MCF 10A (cell line): ENCODE data around the gene PSTPIP2. TPM values are rescaled to one million over a fixed set of nuclear protein-coding genes. Genes with fewer than 3 reads are reported as not detected.
"Not testable (repeated sequence)": the region's sequence is repeated elsewhere in the genome, so short reads cannot be mapped to it uniquely, and the experiment has no call there.

Experiments
- BruUV-seq: library from RNA; stranded (reverse); fragments of 400-500 nt; replicated peaks from 2 replicates; lab custom pipeline; 2021; lab: Mats Ljungman, UMichigan
- CTCF ChIA-PET: fragments of 300-600 bp; sonication (Branson Sonifier 250); formaldehyde crosslinking; extraction: SDS; loops from one replicate; lab custom pipeline; 2021; ENCODE audit warnings: antibody characterized with exemption, inconsistent platforms; lab: Yijun Ruan, JAX
- POLR2A ChIA-PET: fragments of 300-600, 350-650 bp; sonication (Branson Sonifier 250); formaldehyde crosslinking; extraction: SDS; loops from one replicate; lab custom pipeline; 2020; ENCODE audit warnings: antibody characterized with exemption, inconsistent platforms; lab: Yijun Ruan, JAX
- DNase-seq: peaks from one replicate; pipeline ENCODE4 v3.0.0-alpha.2; 2018; ENCODE audit not compliant: unreplicated experiment
- H3K27ac Mint-ChIP-seq: one replicate; pipeline ENCODE4 v1.8.0; 2022; ENCODE audit warnings: mild to moderate bottlenecking, low read depth, mixed read lengths; ENCODE audit not compliant: unreplicated experiment
- H3K27me3 Mint-ChIP-seq: one replicate; pipeline ENCODE4 v1.8.0; 2022; ENCODE audit warnings: mixed read lengths; ENCODE audit not compliant: insufficient read depth, unreplicated experiment
- H3K36me3 Mint-ChIP-seq: one replicate; pipeline ENCODE4 v1.8.0; 2022; ENCODE audit warnings: mild to moderate bottlenecking, moderate library complexity, mixed read lengths; ENCODE audit not compliant: insufficient read depth, unreplicated experiment
- H3K4me1 Mint-ChIP-seq: one replicate; pipeline ENCODE4 v1.8.0; 2022; ENCODE audit warnings: mixed read lengths; ENCODE audit not compliant: insufficient read depth, unreplicated experiment
- H3K4me3 Mint-ChIP-seq: one replicate; pipeline ENCODE4 v1.8.0; 2022; ENCODE audit warnings: mild to moderate bottlenecking, moderate library complexity, mixed read lengths; ENCODE audit not compliant: unreplicated experiment
- H3K9me3 Mint-ChIP-seq: one replicate; pipeline ENCODE4 v1.8.0; 2022; ENCODE audit warnings: mixed read lengths; ENCODE audit not compliant: unreplicated experiment
- intact Hi-C: fragments of 100-400 bp; cut with micrococcal nuclease; formaldehyde crosslinking; loops from 2 replicates; pipeline ENCODE4 v1.14.1; 2022
- total RNA-seq: library from RNA; stranded (reverse); gene quantifications from 2 replicates; pipeline ENCODE4 v1.2.3, GENCODE V29; 2022
- TF ChIP-seq, protein P1 (sequence below): fragments of 200-600 bp; IDR thresholded peaks from one replicate; pipeline ENCODE4 v1.8.0; 2022; ENCODE audit warnings: antibody characterized with exemption, mild to moderate bottlenecking; ENCODE audit not compliant: unreplicated experiment

PSTPIP2 gene
- total RNA-seq, 1 experiment from 2014 or later: 27.9 TPM

DNA sequence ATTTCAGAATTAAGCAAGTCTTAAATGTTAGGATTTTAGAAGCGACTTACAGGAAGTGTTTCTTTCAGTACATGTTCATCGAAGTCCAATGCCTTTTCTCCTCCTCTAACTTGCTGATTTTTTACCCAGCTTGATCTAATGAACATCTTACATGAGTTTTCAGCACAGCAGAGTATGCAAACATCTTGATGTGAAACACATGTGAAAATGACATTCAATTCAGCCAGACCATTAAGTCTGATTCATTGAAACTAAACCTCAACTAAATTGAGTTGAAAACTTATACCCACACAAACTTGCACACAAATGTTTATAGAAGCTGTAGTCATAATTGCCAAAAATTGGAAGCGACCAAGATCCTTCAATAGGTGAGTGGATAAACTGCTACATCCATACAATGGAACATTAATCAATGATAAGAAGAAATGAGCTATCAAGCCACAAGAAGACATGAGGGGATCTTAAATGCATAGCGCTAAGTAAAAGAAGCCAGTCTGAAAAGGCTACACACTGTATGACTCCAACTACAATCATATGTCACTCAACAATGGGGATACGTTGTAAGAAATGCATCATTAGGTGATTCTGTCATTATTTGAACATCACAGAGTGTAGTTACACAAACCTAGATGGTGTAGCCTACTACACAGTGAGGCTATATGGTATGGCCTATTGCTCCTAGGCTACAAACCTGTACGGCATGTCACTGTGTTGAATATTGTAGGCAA is 18.5 kb downstream of the PSTPIP2 start:
- H3K36me3 Mint-ChIP-seq: no peaks in the 10 kb centered on the region
- no TSS peak for BruUV-seq
- no peak for DNase-seq
- TF ChIP-seq, protein P1, sequence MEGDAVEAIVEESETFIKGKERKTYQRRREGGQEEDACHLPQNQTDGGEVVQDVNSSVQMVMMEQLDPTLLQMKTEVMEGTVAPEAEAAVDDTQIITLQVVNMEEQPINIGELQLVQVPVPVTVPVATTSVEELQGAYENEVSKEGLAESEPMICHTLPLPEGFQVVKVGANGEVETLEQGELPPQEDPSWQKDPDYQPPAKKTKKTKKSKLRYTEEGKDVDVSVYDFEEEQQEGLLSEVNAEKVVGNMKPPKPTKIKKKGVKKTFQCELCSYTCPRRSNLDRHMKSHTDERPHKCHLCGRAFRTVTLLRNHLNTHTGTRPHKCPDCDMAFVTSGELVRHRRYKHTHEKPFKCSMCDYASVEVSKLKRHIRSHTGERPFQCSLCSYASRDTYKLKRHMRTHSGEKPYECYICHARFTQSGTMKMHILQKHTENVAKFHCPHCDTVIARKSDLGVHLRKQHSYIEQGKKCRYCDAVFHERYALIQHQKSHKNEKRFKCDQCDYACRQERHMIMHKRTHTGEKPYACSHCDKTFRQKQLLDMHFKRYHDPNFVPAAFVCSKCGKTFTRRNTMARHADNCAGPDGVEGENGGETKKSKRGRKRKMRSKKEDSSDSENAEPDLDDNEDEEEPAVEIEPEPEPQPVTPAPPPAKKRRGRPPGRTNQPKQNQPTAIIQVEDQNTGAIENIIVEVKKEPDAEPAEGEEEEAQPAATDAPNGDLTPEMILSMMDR: no peak
- CTCF ChIA-PET: interaction anchor here (0.5 to 1.2 kb wide), 2 partner anchors 13 to 68 kb away, joined by 3 to 4 read pairs; no protein-coding TSS in a partner anchor
- H3K4me3 Mint-ChIP-seq: no peak overlapping the region
- H3K4me1 Mint-ChIP-seq: peaks cover 29% of the 10 kb centered on the region
- H3K9me3 Mint-ChIP-seq: no peaks in the 10 kb centered on the region
- no peak overlapping the region for H3K27ac Mint-ChIP-seq
- POLR2A ChIA-PET: interaction anchor here (1.1 to 2.5 kb wide), 4 partner anchors 8 to 19 kb away, joined by 3 to 17 read pairs (median 4); no protein-coding TSS in a partner anchor
- intact Hi-C loops: no loop called here
- no peaks in the 10 kb centered on the region for H3K27me3 Mint-ChIP-seq

GRCh38 chr18:46051731-46052461 is 20.2 kb downstream of the PSTPIP2 start:
- POLR2A ChIA-PET: interaction anchor here (0.7 to 2.5 kb wide), 8 partner anchors 12 to 47 kb away, joined by 3 to 17 read pairs (median 4); no protein-coding TSS in a partner anchor
- no peak overlapping the region for H3K4me3 Mint-ChIP-seq
- no peaks in the 10 kb centered on the region for H3K27me3 Mint-ChIP-seq
- CTCF ChIA-PET: no interaction called here
- TF ChIP-seq, protein P1: no peak
- BruUV-seq: TSS peak; percentile 31
- H3K27ac Mint-ChIP-seq: peak overlapping the region; percentile 91
- peaks cover 37% of the 10 kb centered on the region for H3K4me1 Mint-ChIP-seq
- DNase-seq: peak; percentile 52
- intact Hi-C loops: no loop called here
- no peaks in the 10 kb centered on the region for H3K36me3 Mint-ChIP-seq
- no peaks in the 10 kb centered on the region for H3K9me3 Mint-ChIP-seq

DNA sequence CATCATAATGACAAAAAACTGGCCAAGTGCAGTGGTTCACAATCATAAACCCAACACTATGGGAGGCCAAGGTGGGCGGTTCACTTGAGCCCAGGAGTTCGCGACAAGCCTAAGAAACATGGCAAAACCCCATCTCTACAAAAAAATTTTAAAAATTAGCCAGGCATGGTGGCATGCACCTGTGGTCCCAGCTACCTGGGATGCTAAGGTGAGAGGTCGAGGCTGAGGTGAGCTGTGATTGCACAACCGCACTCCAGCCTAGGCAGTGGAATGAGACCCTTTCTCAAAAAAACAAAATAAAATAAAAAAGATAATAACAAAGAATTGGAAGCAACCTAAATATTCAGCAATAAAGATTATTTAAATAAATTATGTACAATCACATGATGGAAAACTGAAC is 21.8 kb downstream of the PSTPIP2 start:
- no peak overlapping the region for H3K4me3 Mint-ChIP-seq
- no peaks in the 10 kb centered on the region for H3K9me3 Mint-ChIP-seq
- peaks cover 27% of the 10 kb centered on the region for H3K4me1 Mint-ChIP-seq
- no peak overlapping the region for H3K27ac Mint-ChIP-seq
- TF ChIP-seq, protein P1: no peak
- DNase-seq: no peak
- no TSS peak for BruUV-seq
- no peaks in the 10 kb centered on the region for H3K27me3 Mint-ChIP-seq
- H3K36me3 Mint-ChIP-seq: peaks cover 3% of the 10 kb centered on the region
- CTCF ChIA-PET: no interaction called here
- intact Hi-C loops: no loop called here
- POLR2A ChIA-PET: interaction anchor here (1.0 to 1.8 kb wide), 2 partner anchors 16 to 18 kb away, joined by 3 to 5 read pairs; no protein-coding TSS in a partner anchor

GRCh38 chr18:46048641-46049040 is 23.4 kb downstream of the PSTPIP2 start:
- TF ChIP-seq, protein P1: no peak
- Mint-ChIP-seq H3K36me3 (peaks cover 7% of the 10 kb centered on the region), H3K27me3 (no peaks in the 10 kb centered on the region), H3K4me3 (no peak overlapping the region), H3K9me3 (no peaks in the 10 kb centered on the region), H3K4me1 (peaks cover 27% of the 10 kb centered on the region), H3K27ac (no peak overlapping the region)
- DNase-seq: no peak
- intact Hi-C loops: no loop called here
- POLR2A ChIA-PET: no interaction called here
- no TSS peak for BruUV-seq
- CTCF ChIA-PET: interaction anchor here (0.7 kb wide), 2 partner anchors 70 to 780 kb away, joined by 3 to 4 read pairs; no protein-coding TSS in a partner anchor

DNA sequence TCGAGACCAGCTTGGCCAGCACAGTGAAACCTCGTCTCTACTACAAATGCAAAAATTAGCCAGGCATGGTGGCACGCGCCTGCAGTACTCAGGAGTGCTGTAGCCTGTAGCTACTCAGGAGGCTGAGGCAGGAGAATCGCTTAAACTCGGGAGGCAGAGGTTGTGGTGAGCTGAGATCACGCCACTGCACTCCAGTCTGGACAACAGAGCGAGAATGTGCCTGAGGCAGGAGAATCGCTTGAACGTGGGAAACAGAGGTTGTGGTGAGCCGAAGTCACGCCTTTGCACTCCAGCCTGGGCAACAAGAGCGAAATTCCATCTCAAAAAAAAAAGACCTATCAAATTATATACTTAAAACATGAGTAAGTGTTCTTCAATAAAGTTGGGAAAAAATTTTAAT is 24.7 kb downstream of the PSTPIP2 start:
- H3K36me3 Mint-ChIP-seq, intact Hi-C loops, BruUV-seq, POLR2A ChIA-PET, DNase-seq, H3K27ac Mint-ChIP-seq, H3K4me3 Mint-ChIP-seq, H3K9me3 Mint-ChIP-seq, H3K27me3 Mint-ChIP-seq: not testable (repeated sequence)
- H3K4me1 Mint-ChIP-seq: peaks cover 28% of the 10 kb centered on the region
- CTCF ChIA-PET: interaction anchor here (0.6 to 0.9 kb wide), 3 partner anchors 28 to 166 kb away, joined by 3 to 4 read pairs (median 3); no protein-coding TSS in a partner anchor
